Measurements from ENCODE around the gene LCN6.

DNA sequence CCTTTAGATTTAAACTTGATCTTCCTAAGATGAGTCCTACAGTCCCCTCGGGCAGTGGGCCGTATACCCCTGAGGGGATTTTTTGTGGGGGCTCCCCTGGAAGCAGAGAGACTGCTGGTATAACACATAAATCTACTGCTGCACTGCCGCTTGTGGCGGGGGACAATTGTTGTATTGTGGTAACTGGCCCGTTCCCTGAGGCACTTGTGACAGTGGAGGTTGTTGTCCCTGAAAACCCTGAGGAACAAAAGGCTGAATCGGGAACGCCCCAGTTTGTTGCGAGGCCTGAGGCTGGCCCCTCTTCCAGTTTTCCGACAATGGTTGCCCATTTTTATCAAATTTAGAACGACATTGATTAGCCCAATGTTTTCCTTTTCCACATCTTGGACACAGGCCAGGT, 38.1 kb upstream of the LCN6 start:
- TF ChIP-seq, protein P1, sequence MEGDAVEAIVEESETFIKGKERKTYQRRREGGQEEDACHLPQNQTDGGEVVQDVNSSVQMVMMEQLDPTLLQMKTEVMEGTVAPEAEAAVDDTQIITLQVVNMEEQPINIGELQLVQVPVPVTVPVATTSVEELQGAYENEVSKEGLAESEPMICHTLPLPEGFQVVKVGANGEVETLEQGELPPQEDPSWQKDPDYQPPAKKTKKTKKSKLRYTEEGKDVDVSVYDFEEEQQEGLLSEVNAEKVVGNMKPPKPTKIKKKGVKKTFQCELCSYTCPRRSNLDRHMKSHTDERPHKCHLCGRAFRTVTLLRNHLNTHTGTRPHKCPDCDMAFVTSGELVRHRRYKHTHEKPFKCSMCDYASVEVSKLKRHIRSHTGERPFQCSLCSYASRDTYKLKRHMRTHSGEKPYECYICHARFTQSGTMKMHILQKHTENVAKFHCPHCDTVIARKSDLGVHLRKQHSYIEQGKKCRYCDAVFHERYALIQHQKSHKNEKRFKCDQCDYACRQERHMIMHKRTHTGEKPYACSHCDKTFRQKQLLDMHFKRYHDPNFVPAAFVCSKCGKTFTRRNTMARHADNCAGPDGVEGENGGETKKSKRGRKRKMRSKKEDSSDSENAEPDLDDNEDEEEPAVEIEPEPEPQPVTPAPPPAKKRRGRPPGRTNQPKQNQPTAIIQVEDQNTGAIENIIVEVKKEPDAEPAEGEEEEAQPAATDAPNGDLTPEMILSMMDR (IDR thresholded peaks at IDR 0.05) = no peak
- no peak for TF ChIP-seq POLR2A (IDR thresholded peaks at IDR 0.05)
